ENCODE data around the gene PTPN13. TPM values are rescaled to one million over a fixed set of nuclear protein-coding genes. Genes with fewer than 3 reads are reported as not detected.

The PTPN13 gene
- total RNA-seq, 3 donors from 2014 or later = 2.9 to 15.6 (median 3.7) TPM

DNA sequence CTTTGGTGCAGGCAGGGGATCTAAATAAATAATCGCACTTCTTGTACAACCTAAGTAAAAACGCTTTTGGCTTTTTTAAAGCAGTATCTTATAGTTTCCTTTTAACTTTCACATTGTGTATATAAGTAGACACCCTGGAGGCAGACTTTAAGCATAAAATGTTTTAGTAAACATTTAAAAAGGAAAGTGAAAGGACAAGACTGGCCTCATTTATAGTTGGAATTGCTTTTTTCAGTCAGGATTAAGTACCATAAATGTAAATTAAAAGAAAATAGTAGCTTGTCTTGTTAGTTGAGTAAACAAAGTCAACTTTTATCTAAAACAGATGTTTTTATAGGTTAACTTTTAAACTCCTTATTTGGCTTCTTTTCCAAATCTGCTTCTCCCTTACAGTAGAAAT lies 39.7 kb downstream of the PTPN13 start:
- no peak overlapping the region for H3K4me3 ChIP-seq
- DNase-seq = no peak
- H3K36me3 ChIP-seq (ENCODE audit: low read depth) = no peaks in the 10 kb centered on the region
- no peak for ATAC-seq
- TF ChIP-seq, protein P1, sequence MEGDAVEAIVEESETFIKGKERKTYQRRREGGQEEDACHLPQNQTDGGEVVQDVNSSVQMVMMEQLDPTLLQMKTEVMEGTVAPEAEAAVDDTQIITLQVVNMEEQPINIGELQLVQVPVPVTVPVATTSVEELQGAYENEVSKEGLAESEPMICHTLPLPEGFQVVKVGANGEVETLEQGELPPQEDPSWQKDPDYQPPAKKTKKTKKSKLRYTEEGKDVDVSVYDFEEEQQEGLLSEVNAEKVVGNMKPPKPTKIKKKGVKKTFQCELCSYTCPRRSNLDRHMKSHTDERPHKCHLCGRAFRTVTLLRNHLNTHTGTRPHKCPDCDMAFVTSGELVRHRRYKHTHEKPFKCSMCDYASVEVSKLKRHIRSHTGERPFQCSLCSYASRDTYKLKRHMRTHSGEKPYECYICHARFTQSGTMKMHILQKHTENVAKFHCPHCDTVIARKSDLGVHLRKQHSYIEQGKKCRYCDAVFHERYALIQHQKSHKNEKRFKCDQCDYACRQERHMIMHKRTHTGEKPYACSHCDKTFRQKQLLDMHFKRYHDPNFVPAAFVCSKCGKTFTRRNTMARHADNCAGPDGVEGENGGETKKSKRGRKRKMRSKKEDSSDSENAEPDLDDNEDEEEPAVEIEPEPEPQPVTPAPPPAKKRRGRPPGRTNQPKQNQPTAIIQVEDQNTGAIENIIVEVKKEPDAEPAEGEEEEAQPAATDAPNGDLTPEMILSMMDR (IDR thresholded peaks at IDR 0.05) = no peak
- intact Hi-C loops (cut with DNase I, micrococcal nuclease) = no loop called here
- no peaks in the 10 kb centered on the region for H3K4me1 ChIP-seq (ENCODE audit: low read depth)
- H3K9me3 ChIP-seq = no peaks in the 10 kb centered on the region

DNA sequence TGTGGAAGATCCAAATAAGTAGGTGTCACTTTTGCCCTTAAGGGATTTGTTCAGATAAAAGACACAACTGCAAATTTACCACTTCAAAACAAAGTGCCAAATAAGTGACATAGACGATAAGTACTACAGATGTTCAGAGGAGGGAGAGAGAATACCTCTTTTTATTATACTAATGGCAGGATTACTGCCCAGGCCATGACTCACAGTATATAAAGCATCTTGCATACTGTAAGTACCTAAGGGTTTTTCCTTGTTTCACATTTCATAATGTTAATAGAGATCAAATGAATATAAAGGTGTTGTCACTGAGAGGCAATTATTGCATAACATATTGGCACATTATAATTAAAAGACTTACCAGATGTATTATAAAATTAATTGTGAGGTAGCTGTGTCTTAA lies 46.4 kb downstream of the PTPN13 start:
- Histone ChIP-seq H3K4me1 (ENCODE audit: low read depth) (no peaks in the 10 kb centered on the region), H3K4me3 (no peak overlapping the region), H3K9me3 (no peaks in the 10 kb centered on the region), H3K36me3 (ENCODE audit: low read depth) (no peaks in the 10 kb centered on the region)
- intact Hi-C loops (cut with DNase I, micrococcal nuclease) = no loop called here
- ATAC-seq (no peak), DNase-seq (no peak)
- TF ChIP-seq, protein P1 (IDR thresholded peaks at IDR 0.05) = no peak

DNA sequence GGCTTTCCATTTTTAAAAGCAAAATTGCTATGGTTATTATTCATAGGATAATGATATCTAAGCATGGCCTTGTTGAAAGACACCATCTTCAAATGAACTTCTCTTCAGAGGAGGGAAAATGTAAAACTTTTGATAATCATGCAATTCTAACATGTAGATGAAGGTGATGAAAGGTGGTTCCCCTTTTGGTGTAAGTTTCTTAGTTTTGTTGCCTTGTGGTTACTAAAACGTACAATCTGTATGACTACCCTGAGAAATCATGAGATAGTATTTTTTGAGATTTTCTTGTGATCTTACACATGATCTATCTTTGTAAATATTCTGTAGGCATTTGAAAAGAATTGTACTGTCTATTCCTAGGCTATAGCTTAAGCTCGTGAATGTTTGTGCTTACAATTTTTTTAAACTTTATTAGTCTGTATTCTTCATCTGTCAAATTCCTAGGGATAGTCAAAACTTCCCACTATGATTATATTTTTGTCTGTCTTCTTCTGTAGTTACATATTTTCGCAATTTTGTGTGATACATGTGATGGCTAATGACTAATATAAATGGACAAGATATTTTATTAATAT lies 47.5 kb downstream of the PTPN13 start:
- TF ChIP-seq, protein P1 (IDR thresholded peaks at IDR 0.05) = no peak
- no peaks in the 10 kb centered on the region for H3K4me1 ChIP-seq (ENCODE audit: low read depth)
- no peaks in the 10 kb centered on the region for H3K36me3 ChIP-seq (ENCODE audit: low read depth)
- ATAC-seq = no peak
- DNase-seq = no peak
- H3K4me3 ChIP-seq = no peak overlapping the region
- intact Hi-C loops (cut with DNase I, micrococcal nuclease) = no loop called here
- H3K9me3 ChIP-seq = no peaks in the 10 kb centered on the region

DNA sequence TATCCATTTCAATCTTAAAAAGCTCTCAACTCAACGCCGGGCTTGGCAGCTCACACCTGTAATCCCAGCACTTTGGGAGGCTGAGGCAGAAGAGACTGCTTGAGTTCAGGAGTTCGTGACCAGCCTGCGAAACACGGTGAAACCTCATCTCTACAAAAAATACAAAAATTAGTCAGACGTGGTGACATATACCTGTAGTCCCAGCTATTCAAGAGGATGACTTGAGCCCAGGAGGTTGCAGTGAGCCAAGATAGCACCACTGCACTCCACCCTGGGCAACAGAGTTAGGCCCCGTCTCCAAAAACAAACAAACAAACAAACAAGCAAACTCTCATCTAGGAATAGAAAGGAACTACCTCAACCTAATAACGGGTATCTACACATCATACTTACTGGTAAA lies 50.8 kb downstream of the PTPN13 start:
- Histone ChIP-seq H3K9me3 (peaks cover 7% of the 10 kb centered on the region), H3K4me3 (no peak overlapping the region), H3K4me1 (ENCODE audit: low read depth) (no peaks in the 10 kb centered on the region), H3K36me3 (ENCODE audit: low read depth) (no peaks in the 10 kb centered on the region)
- DNase-seq = no peak
- no peak for ATAC-seq
- TF ChIP-seq, protein P1 (IDR thresholded peaks at IDR 0.05) = no peak
- intact Hi-C loops (cut with DNase I, micrococcal nuclease) = no loop called here

DNA sequence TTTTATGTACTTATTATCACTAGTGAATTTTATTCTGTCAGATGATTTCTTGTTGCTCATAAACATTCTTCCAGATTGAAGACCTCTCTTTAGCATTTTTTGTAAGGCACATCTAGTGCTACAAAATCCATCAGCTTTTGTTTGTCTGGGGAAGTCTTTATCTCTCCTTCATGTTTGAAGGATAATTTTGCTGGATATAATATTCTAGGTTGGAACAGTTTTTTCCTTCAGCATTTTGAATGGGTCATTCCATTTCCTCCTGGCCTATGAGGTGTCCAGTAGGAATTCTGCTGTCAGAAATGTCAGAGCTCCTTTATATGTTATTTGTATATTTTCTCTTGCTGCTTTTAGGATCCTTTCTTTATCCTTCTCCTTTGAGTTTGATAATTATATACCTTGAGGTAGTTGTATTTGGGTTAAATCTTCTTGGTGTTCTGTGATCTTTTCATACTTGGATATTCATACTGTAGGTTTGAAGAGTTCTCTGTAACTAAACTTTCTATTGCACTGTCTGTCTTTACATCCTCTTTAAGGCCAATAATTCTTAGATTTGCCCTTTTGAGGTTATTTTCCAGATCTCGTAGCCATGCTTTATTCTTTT lies 58.3 kb downstream of the PTPN13 start:
- DNase-seq (no peak), ATAC-seq (no peak)
- intact Hi-C loops (cut with DNase I, micrococcal nuclease) = no loop called here
- Histone ChIP-seq H3K4me1 (ENCODE audit: low read depth) (no peaks in the 10 kb centered on the region), H3K36me3 (ENCODE audit: low read depth) (no peaks in the 10 kb centered on the region), H3K9me3 (peaks cover 31% of the 10 kb centered on the region), H3K4me3 (no peak overlapping the region)
- TF ChIP-seq, protein P1 (IDR thresholded peaks at IDR 0.05) = no peak
